ENCODE results near the gene LAMA5.

DNA sequence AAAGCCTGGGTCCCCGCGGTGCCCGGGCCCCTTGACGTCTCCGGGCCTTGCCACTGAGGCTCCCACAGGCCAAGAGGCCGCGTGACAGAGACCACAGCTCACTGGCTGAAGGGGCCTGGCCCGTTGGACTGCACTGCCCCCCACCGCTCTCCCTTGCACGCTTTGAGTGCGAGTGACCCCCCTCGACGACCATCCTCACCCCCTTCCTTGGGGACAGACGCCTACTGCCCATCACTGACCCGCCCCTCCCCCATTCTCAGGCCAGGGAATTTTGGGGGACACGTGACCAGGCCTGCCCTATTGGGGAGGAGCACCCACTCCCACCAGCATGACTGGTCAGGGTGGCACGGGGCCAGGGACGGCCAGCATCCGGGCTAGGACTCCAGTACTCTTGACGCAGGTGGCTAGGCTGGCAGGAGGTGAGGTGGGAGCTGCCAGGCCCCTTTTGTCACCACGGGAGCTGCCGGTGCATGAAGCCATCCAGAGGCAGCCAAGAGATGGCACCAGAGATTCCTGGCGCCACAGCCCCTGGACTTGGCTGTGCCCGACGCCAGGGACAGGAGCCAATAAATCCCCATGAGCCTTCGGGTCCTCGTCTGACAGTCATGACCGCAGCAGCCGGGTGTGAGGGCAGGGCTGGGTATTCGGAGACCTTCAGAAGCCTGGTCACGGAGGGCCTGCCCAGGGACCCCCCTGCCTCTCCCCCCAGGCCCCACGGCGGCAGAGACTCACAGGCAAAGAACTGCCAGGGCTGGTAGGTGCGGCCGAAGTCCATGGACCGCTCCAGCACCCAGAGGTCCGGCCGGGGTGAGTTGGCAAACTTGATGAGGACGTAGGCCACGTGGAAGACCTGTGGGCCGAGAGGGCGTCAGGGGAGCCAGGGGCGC, 14.5 kb downstream of the LAMA5 start:
- TF ChIP-seq SIN3A (IDR thresholded peaks at IDR 0.05; ENCODE audit: borderline replicate concordance, low read depth, low read length) (no peak), SMC3 (IDR thresholded peaks at IDR 0.05; ENCODE audit: low read depth, low read length) (peak; percentile 59)
